Ovary (tissue), 3 donors: ENCODE results near the gene OR6Y1.

Source experiments
- EP300 ChIP-seq: sonication (generic); formaldehyde crosslinking; IDR thresholded peaks from one replicate; pipeline ENCODE4 v1.6.1; 2017; ENCODE audit warnings: antibody characterized with exemption
- POLR2A ChIP-seq: fragments of 450-650 bp; IDR thresholded peaks from one replicate; pipeline ENCODE4 v1.6.1; 2017; ENCODE audit warnings: antibody characterized with exemption, mild to moderate bottlenecking, moderate library complexity
- TF ChIP-seq, protein P1 (sequence below), 3 donors: fragments of 450-650 bp in 2 of 3; fragments of 200-600 bp in 1 of 3; IDR thresholded peaks; one replicate each; pipeline versions ENCODE4 v1.5.1 to v1.8.0; 2016 to 2022; ENCODE audit warnings: antibody characterized with exemption in 3 of 3, mild to moderate bottlenecking in 1 of 3
- donor health status: DM: no; HTN: no; CAD: no.

DNA sequence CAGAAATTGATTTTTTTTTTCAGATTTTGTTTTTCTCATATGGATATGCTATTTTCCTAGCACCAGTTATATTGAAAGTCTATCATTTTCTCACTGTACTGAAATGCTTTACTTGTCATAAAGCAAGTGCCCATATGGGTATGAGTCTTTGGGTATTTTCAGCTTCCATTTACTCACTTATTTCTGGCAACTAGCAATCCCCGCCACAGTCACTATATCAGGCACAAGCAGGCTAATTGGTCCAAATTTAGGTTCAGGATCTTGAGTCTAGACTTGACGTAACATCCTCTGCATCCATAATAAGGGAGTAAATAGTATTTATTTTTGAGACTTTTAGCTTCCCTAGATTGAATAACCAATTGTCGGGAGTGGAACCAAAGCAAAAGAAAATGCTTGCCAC, 23.4 kb upstream of the OR6Y1 start:
- TF ChIP-seq, protein P1, sequence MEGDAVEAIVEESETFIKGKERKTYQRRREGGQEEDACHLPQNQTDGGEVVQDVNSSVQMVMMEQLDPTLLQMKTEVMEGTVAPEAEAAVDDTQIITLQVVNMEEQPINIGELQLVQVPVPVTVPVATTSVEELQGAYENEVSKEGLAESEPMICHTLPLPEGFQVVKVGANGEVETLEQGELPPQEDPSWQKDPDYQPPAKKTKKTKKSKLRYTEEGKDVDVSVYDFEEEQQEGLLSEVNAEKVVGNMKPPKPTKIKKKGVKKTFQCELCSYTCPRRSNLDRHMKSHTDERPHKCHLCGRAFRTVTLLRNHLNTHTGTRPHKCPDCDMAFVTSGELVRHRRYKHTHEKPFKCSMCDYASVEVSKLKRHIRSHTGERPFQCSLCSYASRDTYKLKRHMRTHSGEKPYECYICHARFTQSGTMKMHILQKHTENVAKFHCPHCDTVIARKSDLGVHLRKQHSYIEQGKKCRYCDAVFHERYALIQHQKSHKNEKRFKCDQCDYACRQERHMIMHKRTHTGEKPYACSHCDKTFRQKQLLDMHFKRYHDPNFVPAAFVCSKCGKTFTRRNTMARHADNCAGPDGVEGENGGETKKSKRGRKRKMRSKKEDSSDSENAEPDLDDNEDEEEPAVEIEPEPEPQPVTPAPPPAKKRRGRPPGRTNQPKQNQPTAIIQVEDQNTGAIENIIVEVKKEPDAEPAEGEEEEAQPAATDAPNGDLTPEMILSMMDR (IDR thresholded peaks at IDR 0.05), result no peak
- no peak for TF ChIP-seq POLR2A
- TF ChIP-seq EP300, result no peak
